ENCODE measurements around the gene HNF4A. TPM values are rescaled to one million over a fixed set of nuclear protein-coding genes. Genes with fewer than 3 reads are reported as not detected.

The HNF4A gene
- total and polyA plus RNA-seq, 2 of the 13 experiments (the other 11 are each of a cell fraction or from before 2014, with no cell fraction given): 80.9 to 169 TPM

GRCh38 chr20:44326391-44327159, 28.9 kb upstream of the HNF4A start (continued):
- TF ChIP-seq, protein P1, sequence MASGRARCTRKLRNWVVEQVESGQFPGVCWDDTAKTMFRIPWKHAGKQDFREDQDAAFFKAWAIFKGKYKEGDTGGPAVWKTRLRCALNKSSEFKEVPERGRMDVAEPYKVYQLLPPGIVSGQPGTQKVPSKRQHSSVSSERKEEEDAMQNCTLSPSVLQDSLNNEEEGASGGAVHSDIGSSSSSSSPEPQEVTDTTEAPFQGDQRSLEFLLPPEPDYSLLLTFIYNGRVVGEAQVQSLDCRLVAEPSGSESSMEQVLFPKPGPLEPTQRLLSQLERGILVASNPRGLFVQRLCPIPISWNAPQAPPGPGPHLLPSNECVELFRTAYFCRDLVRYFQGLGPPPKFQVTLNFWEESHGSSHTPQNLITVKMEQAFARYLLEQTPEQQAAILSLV (CRISPR knock-in tag; IDR thresholded peaks at IDR 0.05; ENCODE audit: borderline replicate concordance): no peak
- no peak for TF ChIP-seq ZBTB38 (CRISPR knock-in tag; IDR thresholded peaks at IDR 0.05)
- no peak for TF ChIP-seq ZSCAN29 (CRISPR knock-in tag; conservative IDR thresholded peaks at IDR 0.05)
- TF ChIP-seq SUZ12 (IDR thresholded peaks at IDR 0.05; ENCODE audit: low read depth, low read length): no peak
- TF ChIP-seq, protein P2, sequence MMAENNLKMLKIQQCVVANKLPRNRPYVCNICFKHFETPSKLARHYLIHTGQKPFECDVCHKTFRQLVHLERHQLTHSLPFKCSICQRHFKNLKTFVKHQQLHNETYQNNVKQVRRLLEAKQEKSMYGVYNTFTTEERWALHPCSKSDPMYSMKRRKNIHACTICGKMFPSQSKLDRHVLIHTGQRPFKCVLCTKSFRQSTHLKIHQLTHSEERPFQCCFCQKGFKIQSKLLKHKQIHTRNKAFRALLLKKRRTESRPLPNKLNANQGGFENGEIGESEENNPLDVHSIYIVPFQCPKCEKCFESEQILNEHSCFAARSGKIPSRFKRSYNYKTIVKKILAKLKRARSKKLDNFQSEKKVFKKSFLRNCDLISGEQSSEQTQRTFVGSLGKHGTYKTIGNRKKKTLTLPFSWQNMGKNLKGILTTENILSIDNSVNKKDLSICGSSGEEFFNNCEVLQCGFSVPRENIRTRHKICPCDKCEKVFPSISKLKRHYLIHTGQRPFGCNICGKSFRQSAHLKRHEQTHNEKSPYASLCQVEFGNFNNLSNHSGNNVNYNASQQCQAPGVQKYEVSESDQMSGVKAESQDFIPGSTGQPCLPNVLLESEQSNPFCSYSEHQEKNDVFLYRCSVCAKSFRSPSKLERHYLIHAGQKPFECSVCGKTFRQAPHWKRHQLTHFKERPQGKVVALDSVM (CRISPR knock-in tag; IDR thresholded peaks at IDR 0.05): no peak
- TF ChIP-seq, protein P3, sequence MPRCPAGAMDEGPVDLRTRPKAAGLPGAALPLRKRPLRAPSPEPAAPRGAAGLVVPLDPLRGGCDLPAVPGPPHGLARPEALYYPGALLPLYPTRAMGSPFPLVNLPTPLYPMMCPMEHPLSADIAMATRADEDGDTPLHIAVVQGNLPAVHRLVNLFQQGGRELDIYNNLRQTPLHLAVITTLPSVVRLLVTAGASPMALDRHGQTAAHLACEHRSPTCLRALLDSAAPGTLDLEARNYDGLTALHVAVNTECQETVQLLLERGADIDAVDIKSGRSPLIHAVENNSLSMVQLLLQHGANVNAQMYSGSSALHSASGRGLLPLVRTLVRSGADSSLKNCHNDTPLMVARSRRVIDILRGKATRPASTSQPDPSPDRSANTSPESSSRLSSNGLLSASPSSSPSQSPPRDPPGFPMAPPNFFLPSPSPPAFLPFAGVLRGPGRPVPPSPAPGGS (CRISPR knock-in tag; IDR thresholded peaks at IDR 0.05): 0 out of 2 replicates have a peak, but pooled peaks have one; percentile 64
- no peak for TF ChIP-seq JUN (CRISPR knock-in tag; IDR thresholded peaks at IDR 0.05)
- TF ChIP-seq MTF1 (CRISPR knock-in tag; IDR thresholded peaks at IDR 0.05): no peak
- TF ChIP-seq ZBTB7A (CRISPR knock-in tag; IDR thresholded peaks at IDR 0.05): peak; percentile 73
- TF ChIP-seq ZNF557 (CRISPR knock-in tag; IDR thresholded peaks at IDR 0.05): no peak
- peak; percentile 80 for TF ChIP-seq NR2C2 (CRISPR knock-in tag; IDR thresholded peaks at IDR 0.05; ENCODE audit: borderline replicate concordance)
- TF ChIP-seq, protein P4, sequence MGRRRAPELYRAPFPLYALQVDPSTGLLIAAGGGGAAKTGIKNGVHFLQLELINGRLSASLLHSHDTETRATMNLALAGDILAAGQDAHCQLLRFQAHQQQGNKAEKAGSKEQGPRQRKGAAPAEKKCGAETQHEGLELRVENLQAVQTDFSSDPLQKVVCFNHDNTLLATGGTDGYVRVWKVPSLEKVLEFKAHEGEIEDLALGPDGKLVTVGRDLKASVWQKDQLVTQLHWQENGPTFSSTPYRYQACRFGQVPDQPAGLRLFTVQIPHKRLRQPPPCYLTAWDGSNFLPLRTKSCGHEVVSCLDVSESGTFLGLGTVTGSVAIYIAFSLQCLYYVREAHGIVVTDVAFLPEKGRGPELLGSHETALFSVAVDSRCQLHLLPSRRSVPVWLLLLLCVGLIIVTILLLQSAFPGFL (CRISPR knock-in tag; IDR thresholded peaks at IDR 0.05): no peak
- TF ChIP-seq NR2F1 (CRISPR knock-in tag; IDR thresholded peaks at IDR 0.05): peak; percentile 68 to 71; a peak in 3 of 4 replicates
- peak; percentile 30; the same call in 1 of the 2 replicates for TF ChIP-seq TARDBP (CRISPR knock-in tag; IDR thresholded peaks at IDR 0.05)
- no peak for TF ChIP-seq ZNF709 (CRISPR knock-in tag; IDR thresholded peaks at IDR 0.05)
- TF ChIP-seq TRAFD1 (CRISPR knock-in tag; IDR thresholded peaks at IDR 0.05; ENCODE audit: borderline replicate concordance): no peak
- TF ChIP-seq, protein P5, sequence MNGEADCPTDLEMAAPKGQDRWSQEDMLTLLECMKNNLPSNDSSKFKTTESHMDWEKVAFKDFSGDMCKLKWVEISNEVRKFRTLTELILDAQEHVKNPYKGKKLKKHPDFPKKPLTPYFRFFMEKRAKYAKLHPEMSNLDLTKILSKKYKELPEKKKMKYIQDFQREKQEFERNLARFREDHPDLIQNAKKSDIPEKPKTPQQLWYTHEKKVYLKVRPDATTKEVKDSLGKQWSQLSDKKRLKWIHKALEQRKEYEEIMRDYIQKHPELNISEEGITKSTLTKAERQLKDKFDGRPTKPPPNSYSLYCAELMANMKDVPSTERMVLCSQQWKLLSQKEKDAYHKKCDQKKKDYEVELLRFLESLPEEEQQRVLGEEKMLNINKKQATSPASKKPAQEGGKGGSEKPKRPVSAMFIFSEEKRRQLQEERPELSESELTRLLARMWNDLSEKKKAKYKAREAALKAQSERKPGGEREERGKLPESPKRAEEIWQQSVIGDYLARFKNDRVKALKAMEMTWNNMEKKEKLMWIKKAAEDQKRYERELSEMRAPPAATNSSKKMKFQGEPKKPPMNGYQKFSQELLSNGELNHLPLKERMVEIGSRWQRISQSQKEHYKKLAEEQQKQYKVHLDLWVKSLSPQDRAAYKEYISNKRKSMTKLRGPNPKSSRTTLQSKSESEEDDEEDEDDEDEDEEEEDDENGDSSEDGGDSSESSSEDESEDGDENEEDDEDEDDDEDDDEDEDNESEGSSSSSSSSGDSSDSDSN (CRISPR knock-in tag; IDR thresholded peaks at IDR 0.05): 0 out of 2 replicates have a peak, but pooled peaks have one; percentile 39
